Measurements from ENCODE around the gene HAGH. TPM values are rescaled to one million over a fixed set of nuclear protein-coding genes. Genes with fewer than 3 reads are reported as not detected.

Gene HAGH
- total RNA-seq, 1 donor from 2014 or later, result 35.9 TPM

GRCh38 chr16:1787056-1787321, 39.6 kb downstream of the HAGH start:
- no peak overlapping the region for H3K4me3 Mint-ChIP-seq (ENCODE audit: unreplicated experiment)
- H3K4me1 Mint-ChIP-seq (ENCODE audit: low read depth, unreplicated experiment), result no peaks in the 10 kb centered on the region
- Histone ChIP-seq H3K9me3 (ENCODE audit: insufficient read depth, low read depth, low read length) (no peaks in the 10 kb centered on the region), H3K4me3 (ENCODE audit: insufficient read depth, low read depth, low read length) (no peak overlapping the region), H3K9ac (ENCODE audit: low read length) (no peak overlapping the region), H3K4me2 (ENCODE audit: low read length) (no peak overlapping the region), H3K79me2 (ENCODE audit: insufficient read depth, low read length) (peaks cover 55% of the 10 kb centered on the region), H3K4me1 (ENCODE audit: insufficient read depth, low read length) (peaks cover 4% of the 10 kb centered on the region), H3K27ac (ENCODE audit: low read depth, low read length) (no peak overlapping the region), H4K20me1 (ENCODE audit: insufficient read depth, low read length) (peaks cover 34% of the 10 kb centered on the region), H2AFZ (ENCODE audit: low read depth, low read length) (no peak overlapping the region), H3K27me3 (ENCODE audit: insufficient read depth, low read length) (no peaks in the 10 kb centered on the region), H3K36me3 (ENCODE audit: insufficient read depth, low read length) (peaks cover 2% of the 10 kb centered on the region)
- H3K9me3 Mint-ChIP-seq (ENCODE audit: unreplicated experiment), result no peaks in the 10 kb centered on the region
- TF ChIP-seq EZH2 (IDR thresholded peaks at IDR 0.05; ENCODE audit: insufficient read depth, low read length), result no peak
- TF ChIP-seq CTCF (IDR thresholded peaks at IDR 0.05; ENCODE audit: insufficient read depth, low read depth, low read length), result no peak
- DNase-seq (ENCODE audit: low read depth), result no peak
- H3K27me3 Mint-ChIP-seq (ENCODE audit: low read depth, unreplicated experiment), result no peaks in the 10 kb centered on the region
- no peak overlapping the region for H3K27ac Mint-ChIP-seq (ENCODE audit: unreplicated experiment)
- no peaks in the 10 kb centered on the region for H3K36me3 Mint-ChIP-seq (ENCODE audit: low read depth, unreplicated experiment)
- no peak for FAIRE-seq

DNA sequence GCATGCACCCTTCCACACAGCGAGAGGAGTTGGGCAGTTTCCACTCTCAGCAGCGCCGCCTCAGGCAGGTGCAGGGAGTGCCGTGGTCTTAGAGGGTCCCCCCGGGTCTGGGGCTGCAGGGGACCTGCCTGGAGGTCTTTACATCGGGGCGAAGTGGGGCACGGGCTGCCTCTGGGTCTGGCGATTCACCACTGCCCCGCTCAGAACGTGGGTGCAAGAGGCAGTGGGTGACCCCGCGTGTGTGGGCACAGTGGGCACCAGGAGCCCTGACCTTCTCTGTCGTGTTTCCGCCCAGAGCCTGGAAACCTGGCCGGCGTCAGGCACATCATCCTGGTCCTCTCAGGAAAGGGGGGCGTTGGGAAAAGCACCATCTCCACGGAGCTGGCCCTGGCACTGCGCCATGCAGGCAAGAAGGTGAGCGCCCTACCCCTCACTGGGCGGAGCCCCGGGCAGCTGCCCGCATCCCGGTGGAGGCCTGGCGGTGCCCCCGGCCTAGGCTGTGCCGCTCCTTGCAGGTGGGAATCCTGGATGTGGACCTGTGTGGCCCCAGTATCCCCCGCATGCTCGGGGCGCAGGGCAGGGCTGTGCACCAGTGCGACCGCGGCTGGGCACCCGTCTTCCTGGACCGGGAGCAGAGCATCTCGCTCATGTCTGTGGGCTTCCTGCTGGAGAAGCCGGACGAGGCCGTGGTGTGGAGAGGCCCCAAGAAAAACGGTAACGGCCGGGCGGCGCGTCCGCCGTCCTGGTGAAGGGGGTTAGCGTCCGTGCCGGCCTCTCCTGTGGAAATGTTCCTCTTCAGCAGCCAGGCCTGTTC, 40.2 kb downstream of the HAGH start:
- peaks cover 4% of the 10 kb centered on the region for H3K4me1 Mint-ChIP-seq (ENCODE audit: low read depth, unreplicated experiment)
- Histone ChIP-seq H3K9ac (ENCODE audit: low read length) (no peak overlapping the region), H3K27me3 (ENCODE audit: insufficient read depth, low read length) (no peaks in the 10 kb centered on the region), H3K36me3 (ENCODE audit: insufficient read depth, low read length) (peaks cover 2% of the 10 kb centered on the region), H3K27ac (ENCODE audit: low read depth, low read length) (no peak overlapping the region), H2AFZ (ENCODE audit: low read depth, low read length) (no peak overlapping the region), H3K79me2 (ENCODE audit: insufficient read depth, low read length) (peaks cover 60% of the 10 kb centered on the region), H3K4me1 (ENCODE audit: insufficient read depth, low read length) (peaks cover 6% of the 10 kb centered on the region), H3K9me3 (ENCODE audit: insufficient read depth, low read depth, low read length) (no peaks in the 10 kb centered on the region), H4K20me1 (ENCODE audit: insufficient read depth, low read length) (peaks cover 39% of the 10 kb centered on the region), H3K4me3 (ENCODE audit: insufficient read depth, low read depth, low read length) (no peak overlapping the region), H3K4me2 (ENCODE audit: low read length) (no peak overlapping the region)
- no peak for TF ChIP-seq CTCF (IDR thresholded peaks at IDR 0.05; ENCODE audit: insufficient read depth, low read depth, low read length)
- no peak for TF ChIP-seq EZH2 (IDR thresholded peaks at IDR 0.05; ENCODE audit: insufficient read depth, low read length)
- no peaks in the 10 kb centered on the region for H3K9me3 Mint-ChIP-seq (ENCODE audit: unreplicated experiment)
- peaks cover 2% of the 10 kb centered on the region for H3K36me3 Mint-ChIP-seq (ENCODE audit: low read depth, unreplicated experiment)
- DNase-seq (ENCODE audit: low read depth), result no peak
- no peak overlapping the region for H3K27ac Mint-ChIP-seq (ENCODE audit: unreplicated experiment)
- H3K4me3 Mint-ChIP-seq (ENCODE audit: unreplicated experiment), result no peak overlapping the region
- FAIRE-seq, result no peak
- H3K27me3 Mint-ChIP-seq (ENCODE audit: low read depth, unreplicated experiment), result no peaks in the 10 kb centered on the region

GRCh38 chr16:1785846-1786170, 40.8 kb downstream of the HAGH start:
- Mint-ChIP-seq H3K27ac (ENCODE audit: unreplicated experiment) (no peak overlapping the region), H3K4me3 (ENCODE audit: unreplicated experiment) (no peak overlapping the region), H3K9me3 (ENCODE audit: unreplicated experiment) (no peaks in the 10 kb centered on the region), H3K36me3 (ENCODE audit: low read depth, unreplicated experiment) (peaks cover 2% of the 10 kb centered on the region), H3K27me3 (ENCODE audit: low read depth, unreplicated experiment) (no peaks in the 10 kb centered on the region), H3K4me1 (ENCODE audit: low read depth, unreplicated experiment) (peaks cover 9% of the 10 kb centered on the region)
- H3K4me3 ChIP-seq (ENCODE audit: insufficient read depth, low read depth, low read length), result no peak overlapping the region
- peaks cover 67% of the 10 kb centered on the region for H3K79me2 ChIP-seq (ENCODE audit: insufficient read depth, low read length)
- H3K4me2 ChIP-seq (ENCODE audit: low read length), result no peak overlapping the region
- no peak for TF ChIP-seq EZH2 (IDR thresholded peaks at IDR 0.05; ENCODE audit: insufficient read depth, low read length)
- no peak for TF ChIP-seq CTCF (IDR thresholded peaks at IDR 0.05; ENCODE audit: insufficient read depth, low read depth, low read length)
- H3K4me1 ChIP-seq (ENCODE audit: insufficient read depth, low read length), result peaks cover 12% of the 10 kb centered on the region
- H3K9me3 ChIP-seq (ENCODE audit: insufficient read depth, low read depth, low read length), result no peaks in the 10 kb centered on the region
- H3K27me3 ChIP-seq (ENCODE audit: insufficient read depth, low read length), result no peaks in the 10 kb centered on the region
- DNase-seq (ENCODE audit: low read depth) (no peak), FAIRE-seq (no peak)
- H2AFZ ChIP-seq (ENCODE audit: low read depth, low read length), result no peak overlapping the region
- no peak overlapping the region for H3K9ac ChIP-seq (ENCODE audit: low read length)
- H4K20me1 ChIP-seq (ENCODE audit: insufficient read depth, low read length), result peaks cover 46% of the 10 kb centered on the region
- H3K36me3 ChIP-seq (ENCODE audit: insufficient read depth, low read length), result peaks cover 2% of the 10 kb centered on the region
- no peak overlapping the region for H3K27ac ChIP-seq (ENCODE audit: low read depth, low read length)
